CD4-positive, alpha-beta T cell (primary cell): Measurements from ENCODE around the gene SHKBP1. TPM values are rescaled to one million over a fixed set of nuclear protein-coding genes. Genes with fewer than 3 reads are reported as not detected.
"Not testable (repeated sequence)": the region's sequence is repeated elsewhere in the genome, so short reads cannot be mapped to it uniquely, and the experiment has no call there.

Experiments used
- ATAC-seq: fragments of 200-7000 bp; cut with Tn5 transposase; one replicate; pipeline ENCODE4 v1.10.0; 2022; ENCODE audit warnings: mild to moderate bottlenecking; ENCODE audit not compliant: poor library complexity
- CTCF ChIA-PET: fragments of 350-600 bp; sonication (Branson Sonifier 250); formaldehyde crosslinking; loops from one replicate; lab custom pipeline; 2021; ENCODE audit warnings: antibody characterized with exemption, inconsistent platforms; lab: Charles Lee
- POLR2A ChIA-PET: fragments of 350-600 bp; sonication (Branson Sonifier 250); formaldehyde crosslinking; loops from one replicate; lab custom pipeline; 2021; ENCODE audit warnings: antibody characterized with exemption, inconsistent platforms; lab: Charles Lee
- DNase-seq, 14 experiments: peaks; one replicate each; pipeline ENCODE4 v3.0.0-alpha.2; 2013 to 2020; ENCODE audit warnings: mixed read lengths in 2 of 14
- H3K27ac ChIP-seq, 2 donors: one replicate each; pipeline versions ENCODE4 v1.5.1 to v1.7.0; 2013; ENCODE audit warnings: low read length in 2 of 2, low read depth in 1 of 2, mild to moderate bottlenecking in 1 of 2
- H3K27me3 ChIP-seq, 2 experiments: 1 replicate in 1 of 2; 2 replicates in 1 of 2; pipeline versions ENCODE4 v1.6.1 to v1.7.0; 2013; ENCODE audit warnings: low read length in 2 of 2, control low read depth in 1 of 2, mild to moderate bottlenecking in 1 of 2, moderate library complexity in 1 of 2; ENCODE audit not compliant: insufficient read depth in 2 of 2, control insufficient read depth in 1 of 2
- H3K36me3 ChIP-seq: one replicate; pipeline ENCODE4 v1.6.1; 2013; ENCODE audit warnings: low read length, control low read depth; ENCODE audit not compliant: insufficient read depth
- H3K4me1 ChIP-seq: one replicate; pipeline ENCODE4 v1.6.1; 2013; ENCODE audit warnings: low read length, control low read depth; ENCODE audit not compliant: insufficient read depth
- H3K4me3 ChIP-seq: one replicate; pipeline ENCODE4 v1.5.1; 2013; ENCODE audit warnings: mild to moderate bottlenecking, low read length, moderate library complexity
- H3K9me3 ChIP-seq, 2 experiments: 1 replicate in 1 of 2; 2 replicates in 1 of 2; pipeline versions ENCODE4 v1.6.1 to v1.7.0; 2013; ENCODE audit warnings: low read length in 2 of 2, mild to moderate bottlenecking in 2 of 2, control low read depth in 1 of 2, moderate library complexity in 1 of 2; ENCODE audit not compliant: control insufficient read depth in 1 of 2, insufficient read depth in 1 of 2
- H3K27ac Mint-ChIP-seq: one replicate; pipeline ENCODE4 v1.8.0; 2020; ENCODE audit warnings: mixed read lengths
- H3K27me3 Mint-ChIP-seq: one replicate; pipeline ENCODE4 v1.8.0; 2021; ENCODE audit warnings: mixed read lengths
- H3K36me3 Mint-ChIP-seq: one replicate; pipeline ENCODE4 v1.8.0; 2021; ENCODE audit warnings: low read depth, mixed read lengths
- H3K4me1 Mint-ChIP-seq: one replicate; pipeline ENCODE4 v1.8.0; 2021; ENCODE audit warnings: low read depth, mixed read lengths
- H3K4me3 Mint-ChIP-seq: one replicate; pipeline ENCODE4 v1.8.0; 2020; ENCODE audit warnings: mild to moderate bottlenecking, mixed read lengths
- H3K9me3 Mint-ChIP-seq: one replicate; pipeline ENCODE4 v1.8.0; 2020; ENCODE audit warnings: mixed read lengths
- CTCF ChIP-seq: fragments of 200-600 bp; IDR thresholded peaks from one replicate; pipeline ENCODE4 v1.8.0; 2022; ENCODE audit warnings: antibody characterized with exemption, mild to moderate bottlenecking
- intact Hi-C, 2 experiments: fragments of 100-400 bp; cut with DNase I in 1 of 2; cut with micrococcal nuclease in 1 of 2; formaldehyde crosslinking; loops; one replicate each; pipeline versions ENCODE4 v1.15.1 to v1.9.0; 2023 to 2025; cut with DNase I, micrococcal nuclease
- total RNA-seq, 174 experiments: library from RNA in 2 of 174; stranded (reverse) in 2 of 174; gene quantifications; one replicate each; pipeline ENCODE4 v1.2.3 and lab custom pipeline; 2021 to 2026

Gene SHKBP1
- total RNA-seq, 2 experiments from 2014 or later: 82.5 to 92.9 TPM

GRCh38 chr19:40590464-40591265 lies 14.0 kb downstream of the SHKBP1 start:
- ATAC-seq: no peak
- CTCF ChIA-PET: no interaction called here
- POLR2A ChIA-PET: no interaction called here

GRCh38 chr19:40591724-40592123 lies 15.1 kb downstream of the SHKBP1 start:
- intact Hi-C loops, H3K4me3 Mint-ChIP-seq, H3K27ac ChIP-seq, DNase-seq, CTCF ChIA-PET, H3K9me3 ChIP-seq, H3K27ac Mint-ChIP-seq, H3K4me3 ChIP-seq, H3K27me3 ChIP-seq, H3K9me3 Mint-ChIP-seq, ATAC-seq: not testable (repeated sequence)
- Histone ChIP-seq H3K36me3 (peaks cover 32% of the 10 kb centered on the region), H3K4me1 (peaks cover 14% of the 10 kb centered on the region)
- H3K4me1 Mint-ChIP-seq: peaks cover 13% of the 10 kb centered on the region
- POLR2A ChIA-PET: interaction anchor here (0.8 kb wide), 1 partner anchor 416 kb away, joined by 3 read pairs; no protein-coding TSS in a partner anchor
- H3K36me3 Mint-ChIP-seq: peaks cover 37% of the 10 kb centered on the region
- peaks cover 12% of the 10 kb centered on the region for H3K27me3 Mint-ChIP-seq

More at GRCh38 chr19:40590464-40591265, 14.0 kb downstream of the SHKBP1 start:
- H3K9me3 ChIP-seq: no peaks in the 10 kb centered on the region
- Mint-ChIP-seq H3K27me3 (peaks cover 7% of the 10 kb centered on the region), H3K9me3 (no peaks in the 10 kb centered on the region), H3K4me3 (no peak overlapping the region), H3K4me1 (peaks cover 13% of the 10 kb centered on the region), H3K27ac (no peak overlapping the region), H3K36me3 (peaks cover 47% of the 10 kb centered on the region)
- peaks cover 11% of the 10 kb centered on the region for H3K4me1 ChIP-seq
- H3K4me3 ChIP-seq: no peak overlapping the region
- H3K27me3 ChIP-seq: no peaks in the 10 kb centered on the region
- intact Hi-C loops: no loop called here
- no peak for TF ChIP-seq CTCF
- no peak overlapping the region for H3K27ac ChIP-seq
- H3K36me3 ChIP-seq: peaks cover 39% of the 10 kb centered on the region
- DNase-seq: no peak

- ATAC-seq (peak; percentile 80), DNase-seq (peak in 3 of 14 experiments; percentile 61 to 67 (median 64))
- no peak overlapping the region for H3K4me3 Mint-ChIP-seq
- ChIA-PET POLR2A (interaction anchor here (0.8 kb wide), 1 partner anchor 416 kb away, joined by 3 read pairs; no protein-coding TSS in a partner anchor), CTCF (no interaction called here)
- H3K27me3 Mint-ChIP-seq: peaks cover 12% of the 10 kb centered on the region
- no peak for TF ChIP-seq CTCF
- H3K4me1 Mint-ChIP-seq: peaks cover 13% of the 10 kb centered on the region
- H3K9me3 ChIP-seq: peaks cover 0 to 4% of the 10 kb centered on the region in 2 experiments
- H3K4me3 ChIP-seq: no peak overlapping the region
- H3K4me1 ChIP-seq: peaks cover 17% of the 10 kb centered on the region
- H3K27ac ChIP-seq: no peak overlapping the region
- peaks cover 32% of the 10 kb centered on the region for H3K36me3 Mint-ChIP-seq
- intact Hi-C loops: no loop called here
- peaks cover 27% of the 10 kb centered on the region for H3K36me3 ChIP-seq
- no peaks in the 10 kb centered on the region for H3K9me3 Mint-ChIP-seq
- peaks cover 5 to 9% of the 10 kb centered on the region in 2 experiments for H3K27me3 ChIP-seq
- H3K27ac Mint-ChIP-seq: no peak overlapping the region
Observed at GRCh38 chr19:40592170-40592569, 15.5 kb downstream of the SHKBP1 start.
